Middle frontal gyrus (tissue), 1 donor: Measurements from ENCODE around the gene VSTM2L.
"Not testable (repeated sequence)": the region's sequence is repeated elsewhere in the genome, so short reads cannot be mapped to it uniquely, and the experiment has no call there.

ENCODE experiments used
- DNase-seq: peaks from one replicate; pipeline ENCODE4 v3.0.0-alpha.2; 2015; ENCODE audit warnings: low spot score; ENCODE audit errors: extremely low spot score

VSTM2L gene, protein sequence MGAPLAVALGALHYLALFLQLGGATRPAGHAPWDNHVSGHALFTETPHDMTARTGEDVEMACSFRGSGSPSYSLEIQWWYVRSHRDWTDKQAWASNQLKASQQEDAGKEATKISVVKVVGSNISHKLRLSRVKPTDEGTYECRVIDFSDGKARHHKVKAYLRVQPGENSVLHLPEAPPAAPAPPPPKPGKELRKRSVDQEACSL

DNA sequence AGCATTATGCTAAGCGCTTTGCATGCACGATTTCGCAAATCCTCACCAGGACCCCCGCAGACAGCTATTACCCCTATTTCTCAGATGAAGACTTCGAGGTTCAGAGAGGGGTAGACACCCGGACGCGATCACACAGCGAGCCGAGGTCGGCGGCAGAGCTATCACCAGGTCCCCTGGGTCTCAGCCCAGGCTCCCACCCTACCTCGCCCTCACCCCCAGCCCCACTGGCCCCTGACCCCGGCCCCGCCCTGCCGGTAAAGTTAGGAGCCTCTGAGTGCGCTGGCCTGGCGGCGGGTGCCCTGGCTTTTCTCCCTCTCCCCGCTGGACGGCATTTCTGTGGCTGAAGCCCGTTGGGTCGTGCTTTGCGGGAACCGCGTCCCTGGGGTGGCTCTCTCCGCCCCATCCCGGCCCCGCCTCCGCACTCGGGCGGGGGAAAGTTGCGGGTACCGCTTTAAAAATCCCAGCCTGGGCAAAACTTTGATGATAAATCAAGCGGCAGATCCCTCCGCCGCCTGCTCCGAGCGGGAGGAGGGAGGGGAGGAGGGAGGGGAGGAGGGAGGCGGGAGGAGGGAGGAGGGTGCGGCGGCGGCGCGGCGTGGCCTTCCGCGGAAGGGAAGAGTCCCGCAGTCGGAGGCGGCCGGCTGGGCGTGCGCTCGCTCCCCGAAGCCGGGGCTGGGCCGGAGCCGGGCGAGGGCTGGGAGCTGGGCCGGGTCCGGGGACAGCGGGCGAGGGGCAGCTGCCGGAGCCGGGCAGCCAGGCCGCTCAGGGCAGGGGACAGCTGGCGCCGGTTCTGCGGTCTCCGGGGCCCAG is at the start of gene VSTM2L:
Gene VSTM2L, plus strand, starts transcription at position 624 of the 810 bp plus-strand sequence. CDS start 224 bp downstream, outside the sequence.
- no peak for DNase-seq

DNA sequence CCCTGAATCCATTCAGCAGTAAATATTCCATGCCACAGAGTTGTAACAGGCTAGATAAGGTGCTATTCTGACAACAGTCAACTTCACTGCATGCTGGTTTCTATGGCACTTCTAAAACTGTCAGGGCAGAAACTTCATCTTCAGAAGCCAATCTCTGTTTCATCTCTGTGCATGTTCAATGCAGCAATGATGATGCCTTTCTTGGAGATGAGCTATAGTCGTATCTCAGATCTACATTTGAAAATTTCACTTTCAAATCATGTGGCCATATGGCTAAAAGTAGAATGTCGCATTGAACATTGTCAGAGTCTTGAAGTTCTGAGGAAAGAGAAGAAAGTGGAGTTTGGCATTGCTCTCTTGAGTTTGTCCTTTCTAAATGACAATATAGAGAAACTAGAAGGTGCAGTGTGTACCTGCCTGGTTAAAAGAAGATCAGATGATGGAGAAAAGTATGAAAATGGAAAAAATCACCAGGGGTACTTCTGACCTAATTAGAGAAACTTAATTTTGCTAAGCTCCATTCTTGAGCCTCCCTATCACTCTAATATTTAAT is 49.0 kb upstream of the VSTM2L start:
- no peak for DNase-seq

DNA sequence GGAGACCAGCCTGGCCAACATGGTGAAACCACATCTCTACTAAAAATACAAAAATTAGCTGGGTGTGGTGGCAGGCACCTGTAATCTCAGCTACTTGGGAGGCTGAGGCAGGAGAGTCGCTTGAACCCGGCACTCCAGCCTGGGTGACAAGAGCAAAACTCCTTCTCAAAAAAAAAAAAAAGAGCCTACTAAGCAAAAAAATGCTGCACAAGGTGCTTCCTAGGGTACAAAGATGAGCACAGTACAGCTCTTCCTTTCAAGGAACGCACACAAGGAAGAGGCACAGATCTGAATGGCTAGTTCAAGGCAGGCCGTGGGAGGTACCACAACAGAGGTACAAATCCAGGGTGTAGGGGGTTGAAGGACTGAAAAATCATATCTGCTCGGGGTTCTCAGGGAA is 46.9 kb upstream of the VSTM2L start:
- not testable (repeated sequence) for DNase-seq

DNA sequence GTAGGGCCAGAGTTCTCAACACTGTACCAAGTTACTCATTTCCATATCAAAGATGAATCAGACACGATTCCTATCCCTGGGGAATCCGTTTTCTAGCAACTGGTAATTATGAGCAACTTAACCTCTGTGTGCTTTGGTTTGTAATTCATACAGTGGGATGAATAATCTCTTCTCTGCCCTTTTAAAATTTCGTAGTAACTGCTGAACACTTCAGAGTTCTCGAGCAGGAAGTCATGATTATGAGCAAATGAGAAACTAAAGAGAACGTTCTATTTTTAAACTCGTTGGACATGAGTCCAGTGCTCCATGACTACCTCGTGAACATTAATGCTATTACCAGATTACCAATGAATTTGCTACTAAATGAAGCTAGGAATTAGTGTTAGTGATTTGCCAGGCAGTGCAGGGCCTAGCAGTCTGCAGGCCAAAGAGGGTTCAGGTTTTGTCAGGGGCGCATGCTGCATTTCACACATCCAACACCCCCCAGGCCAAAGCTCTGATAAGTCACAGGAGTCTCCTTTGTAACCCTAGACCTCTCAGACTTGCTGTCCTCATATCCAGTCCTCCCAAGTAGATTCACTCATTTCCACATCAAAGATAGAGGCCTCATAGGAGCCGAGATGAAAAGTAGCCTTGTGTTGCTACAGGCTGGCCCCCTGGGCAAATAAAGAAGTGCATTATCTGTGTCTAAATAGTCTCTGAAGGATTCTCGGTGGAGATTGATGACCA is 45.8 kb upstream of the VSTM2L start:
- DNase-seq, result no peak

DNA sequence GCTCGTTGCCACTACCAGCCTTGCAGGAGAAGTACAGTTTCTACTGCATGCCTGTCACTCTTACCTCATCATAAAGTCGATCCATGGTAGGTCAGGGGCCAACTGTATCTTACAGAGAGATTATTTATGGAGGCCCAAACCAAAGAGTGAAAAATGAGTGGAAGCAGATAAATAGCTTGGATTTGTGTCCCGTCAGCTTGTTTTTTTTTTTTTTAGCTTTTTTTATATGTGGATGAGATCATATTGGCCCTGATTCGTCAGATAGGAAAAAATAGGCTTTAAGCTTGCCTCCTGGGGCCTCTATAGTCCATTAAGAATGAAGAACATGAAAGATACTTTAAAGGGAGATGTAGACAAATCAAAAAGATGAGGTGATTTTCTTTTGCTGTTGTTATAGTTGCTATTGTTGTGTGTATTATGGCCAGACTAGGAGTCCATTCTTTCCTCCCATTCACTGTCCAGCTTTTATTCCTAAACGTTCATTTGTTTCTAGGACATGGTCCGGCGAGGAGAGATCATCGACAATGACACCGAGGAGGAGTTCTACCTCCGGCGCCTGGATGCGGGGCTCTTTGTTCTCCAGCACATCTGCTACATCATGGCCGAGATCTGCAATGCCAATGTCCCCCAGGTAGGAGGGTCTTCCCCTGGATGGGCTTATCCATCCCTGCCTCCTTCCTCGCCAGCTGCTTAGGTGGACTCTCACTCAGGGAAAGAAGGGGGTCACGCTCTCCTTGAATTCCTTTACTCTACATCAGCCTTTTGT is 43.3 kb upstream of the VSTM2L start:
- no peak for DNase-seq

DNA sequence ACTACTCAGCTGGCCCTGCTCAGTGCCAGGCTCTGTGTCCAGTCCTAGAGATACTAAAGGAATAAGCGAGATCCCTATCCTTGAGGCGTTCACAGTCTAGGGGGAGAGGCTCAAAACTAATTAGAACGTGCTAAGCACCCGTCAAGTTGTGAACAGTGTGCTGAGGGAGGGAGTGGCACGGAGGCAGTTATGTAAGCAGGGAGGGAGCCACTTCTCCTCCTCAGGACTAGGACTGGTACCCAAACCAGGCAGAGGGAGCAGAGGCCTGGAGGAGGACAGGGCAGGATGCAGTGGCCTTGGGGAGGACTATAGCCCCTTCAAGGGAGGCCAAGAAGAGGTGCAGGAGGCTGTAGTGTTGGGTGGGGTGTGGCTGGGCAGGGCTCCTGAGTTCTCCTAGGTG is 39.6 kb upstream of the VSTM2L start:
- DNase-seq, result no peak

DNA sequence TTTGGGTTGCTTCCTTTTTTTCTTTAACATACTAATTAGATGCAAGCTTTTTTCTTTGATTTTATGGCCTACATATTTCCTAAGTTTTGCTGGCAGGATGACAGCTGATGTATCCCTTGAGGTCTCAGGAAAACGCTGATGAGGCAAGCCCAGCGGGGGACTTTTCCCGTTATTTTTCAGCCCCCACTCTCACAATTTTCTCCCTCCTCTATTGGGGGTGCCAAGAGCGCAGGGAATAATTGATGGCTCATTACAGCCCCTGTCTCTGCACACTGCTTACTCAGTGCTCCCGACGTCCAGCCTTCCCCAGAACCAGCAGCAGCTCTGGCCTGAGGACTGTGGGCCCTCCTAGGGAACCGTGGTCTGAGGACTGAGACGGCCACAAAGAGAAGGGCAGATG is 38.6 kb upstream of the VSTM2L start:
- no peak for DNase-seq

DNA sequence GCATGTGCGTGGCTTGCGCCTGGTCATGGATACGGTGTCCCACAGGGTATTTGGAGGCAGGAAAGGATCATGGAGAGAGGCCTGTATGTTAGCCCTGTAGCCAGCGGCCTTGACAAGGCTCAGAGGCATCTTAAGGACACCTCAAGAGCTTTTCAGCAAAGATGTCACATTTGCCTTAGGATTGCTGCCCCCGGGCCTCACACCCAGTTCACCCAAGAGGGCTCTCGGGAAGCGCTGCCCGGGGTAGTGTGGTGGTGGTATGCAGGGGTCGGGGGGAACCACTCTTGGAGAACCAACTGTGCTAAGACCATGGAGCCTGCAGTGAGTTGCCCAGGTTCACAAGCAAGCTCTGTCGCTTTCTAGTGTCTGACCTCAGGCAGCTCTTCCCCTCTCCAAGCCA is 36.9 kb upstream of the VSTM2L start:
- DNase-seq, result no peak

DNA sequence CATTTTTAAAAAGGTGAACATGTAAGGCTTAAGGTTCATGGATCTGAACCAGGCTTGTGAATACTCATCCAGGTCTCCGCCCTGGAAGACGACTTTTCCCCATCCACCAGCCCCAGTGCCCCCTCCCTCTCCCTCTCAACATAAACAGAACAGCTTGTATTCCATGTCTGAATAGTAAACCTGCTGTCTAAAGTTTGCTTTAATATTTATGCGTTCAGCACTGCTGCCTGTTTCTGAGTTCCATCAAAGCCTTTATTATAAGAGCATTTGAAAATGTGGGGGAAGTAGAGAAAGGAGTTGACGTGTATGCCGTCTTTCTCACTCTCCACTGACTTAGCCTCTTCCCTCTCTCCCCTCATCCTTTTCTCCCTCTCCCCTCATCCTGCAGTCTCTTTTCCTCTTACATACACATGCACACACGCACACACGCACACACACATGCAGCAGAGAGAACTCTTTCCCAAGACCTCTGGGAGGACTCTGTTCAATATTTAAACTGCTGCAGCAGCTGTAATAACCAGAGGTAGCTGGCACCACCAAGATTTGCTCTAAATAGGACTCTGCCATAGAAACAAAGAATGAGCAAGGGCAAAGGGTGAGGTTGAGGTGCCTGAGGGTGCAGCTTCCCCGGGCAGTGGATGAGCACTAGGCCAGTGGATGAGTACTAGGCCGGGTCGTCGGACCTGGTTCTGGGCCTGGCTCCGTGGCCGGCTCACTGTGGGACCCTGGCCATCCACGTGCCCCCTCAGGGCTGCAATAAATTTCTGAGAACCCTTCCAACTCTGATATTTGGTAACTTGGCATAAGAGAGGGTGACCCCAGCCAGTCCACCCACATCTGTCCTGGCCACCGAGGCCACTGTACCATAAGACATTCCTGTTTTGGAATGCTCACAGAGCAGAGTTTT is 35.4 kb upstream of the VSTM2L start:
- no peak for DNase-seq

DNA sequence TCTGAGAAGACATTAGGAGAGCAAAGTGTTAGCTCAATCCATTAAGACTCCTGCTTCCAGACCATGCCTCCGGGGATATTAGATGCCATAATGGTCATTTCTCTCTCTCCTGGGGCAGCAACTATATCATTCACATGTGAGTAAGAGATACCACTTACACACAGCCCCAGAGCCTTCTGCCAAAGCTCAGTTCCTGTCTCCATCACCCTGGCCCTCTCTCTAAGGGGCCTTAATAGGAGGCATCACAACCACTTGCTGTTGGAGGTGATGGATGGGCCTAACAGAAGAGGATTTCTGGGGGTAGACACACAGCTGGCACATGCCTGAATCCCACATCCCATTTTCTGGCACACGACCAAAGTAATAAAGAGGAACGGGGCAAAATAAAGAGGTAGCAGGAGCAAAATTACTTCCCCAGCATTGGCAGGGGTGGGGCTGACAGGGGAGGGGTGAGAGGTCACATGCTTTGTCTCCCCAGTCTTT is 34.0 kb upstream of the VSTM2L start:
- no peak for DNase-seq

DNA sequence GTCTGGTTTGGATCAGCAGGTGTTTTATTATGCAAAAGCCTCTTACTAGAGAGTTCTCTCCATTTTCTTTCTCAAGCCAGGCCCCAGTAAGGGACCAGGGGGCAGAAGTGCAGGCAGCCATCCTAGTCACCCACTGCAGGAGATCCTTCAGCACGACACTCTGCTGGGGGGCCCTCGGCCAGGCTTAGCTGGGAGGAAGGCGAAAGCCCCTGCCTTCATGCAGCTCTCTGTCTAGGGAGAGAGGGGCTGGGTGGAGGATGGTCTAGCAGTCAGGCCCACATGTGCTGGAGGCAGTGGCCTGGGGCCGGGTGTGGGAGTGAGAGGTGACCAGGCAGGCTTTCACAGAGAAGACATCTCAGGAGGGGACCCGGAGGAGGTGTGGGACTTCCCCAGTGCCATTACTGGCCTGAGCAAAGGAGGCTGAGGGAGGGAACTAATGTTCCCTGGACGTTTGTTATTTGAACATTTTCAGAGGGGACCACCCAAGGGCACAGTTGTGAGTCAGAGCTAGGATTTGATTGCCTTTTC is 33.5 kb upstream of the VSTM2L start:
- DNase-seq, result no peak

DNA sequence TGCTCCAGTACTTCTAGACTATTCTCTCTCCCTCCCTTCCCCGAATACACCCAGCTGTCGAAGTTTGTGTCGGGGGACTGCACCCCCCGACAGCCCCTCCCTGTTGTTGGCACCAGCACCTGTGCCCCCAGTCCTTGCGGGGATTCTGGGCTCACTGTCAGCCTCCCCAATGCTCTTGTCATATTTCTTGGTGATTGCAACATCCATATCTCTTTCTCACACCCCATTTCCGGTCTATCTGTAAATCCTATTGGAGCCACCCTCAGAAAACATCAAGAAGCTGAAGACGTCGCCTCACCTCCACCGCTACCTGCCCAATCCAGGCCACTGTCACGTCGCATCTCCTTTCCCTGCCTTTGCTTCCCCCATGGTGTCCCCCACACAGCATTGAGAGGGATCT is 32.6 kb upstream of the VSTM2L start:
- DNase-seq, result no peak

DNA sequence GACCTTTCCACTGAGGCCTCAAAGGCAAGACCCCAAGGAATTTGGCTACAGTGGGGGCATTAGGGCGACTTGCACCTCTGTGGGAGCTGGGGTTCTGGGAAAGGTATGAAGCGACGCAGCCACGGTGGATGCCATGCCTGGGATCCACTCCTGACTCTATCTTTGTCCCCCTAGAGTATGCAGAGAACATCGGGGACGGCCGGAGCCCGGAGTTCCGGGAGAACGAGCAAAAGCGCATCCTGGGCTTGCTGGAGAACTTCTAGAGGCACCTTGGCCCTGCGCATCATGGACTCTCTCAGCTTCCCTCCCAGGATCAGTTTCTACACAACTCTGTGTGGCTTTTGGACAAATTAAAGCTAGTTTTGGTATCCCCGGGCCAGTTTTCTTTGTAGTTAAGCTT is 31.2 kb upstream of the VSTM2L start:
- no peak for DNase-seq

DNA sequence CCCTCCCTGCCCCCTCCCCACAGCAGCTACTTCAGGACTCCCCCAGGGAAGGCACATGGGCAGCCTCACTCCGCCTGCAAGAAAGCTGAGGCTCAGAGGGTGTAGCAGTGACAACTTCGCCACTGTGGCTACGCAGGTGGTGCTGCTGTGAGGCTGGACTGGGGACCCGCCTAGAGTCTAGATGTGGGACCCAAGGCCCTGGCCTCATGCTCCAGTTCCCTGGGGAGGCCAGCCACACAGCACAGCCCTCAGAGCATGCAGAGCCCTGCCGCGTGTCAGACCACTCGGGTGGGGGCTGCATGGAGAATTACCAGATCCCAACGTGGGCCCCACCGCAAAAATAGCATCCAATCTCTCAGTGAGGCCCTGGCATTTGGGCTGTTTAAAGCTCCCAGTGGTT is 30.8 kb upstream of the VSTM2L start:
- DNase-seq, result no peak

DNA sequence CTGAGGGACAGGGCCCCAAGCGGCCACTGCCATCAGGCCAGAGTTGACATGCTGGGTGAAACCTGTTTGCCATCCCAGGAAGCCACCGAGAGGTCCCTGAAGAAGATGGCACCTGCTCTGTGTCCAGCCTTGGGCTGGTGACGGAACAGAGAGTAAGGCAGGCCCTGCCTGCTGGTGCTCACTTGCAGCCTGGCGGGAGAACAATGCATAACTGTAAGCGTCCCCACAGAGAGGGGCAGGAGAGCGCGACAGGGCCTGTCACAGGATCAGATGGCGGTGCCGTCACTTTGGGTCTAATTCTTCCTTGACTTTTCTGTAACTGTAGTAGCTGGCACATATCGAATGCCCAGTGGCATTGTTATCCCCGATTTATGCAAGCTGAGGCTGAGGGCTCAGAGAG is 29.0 kb upstream of the VSTM2L start:
- DNase-seq, result no peak

DNA sequence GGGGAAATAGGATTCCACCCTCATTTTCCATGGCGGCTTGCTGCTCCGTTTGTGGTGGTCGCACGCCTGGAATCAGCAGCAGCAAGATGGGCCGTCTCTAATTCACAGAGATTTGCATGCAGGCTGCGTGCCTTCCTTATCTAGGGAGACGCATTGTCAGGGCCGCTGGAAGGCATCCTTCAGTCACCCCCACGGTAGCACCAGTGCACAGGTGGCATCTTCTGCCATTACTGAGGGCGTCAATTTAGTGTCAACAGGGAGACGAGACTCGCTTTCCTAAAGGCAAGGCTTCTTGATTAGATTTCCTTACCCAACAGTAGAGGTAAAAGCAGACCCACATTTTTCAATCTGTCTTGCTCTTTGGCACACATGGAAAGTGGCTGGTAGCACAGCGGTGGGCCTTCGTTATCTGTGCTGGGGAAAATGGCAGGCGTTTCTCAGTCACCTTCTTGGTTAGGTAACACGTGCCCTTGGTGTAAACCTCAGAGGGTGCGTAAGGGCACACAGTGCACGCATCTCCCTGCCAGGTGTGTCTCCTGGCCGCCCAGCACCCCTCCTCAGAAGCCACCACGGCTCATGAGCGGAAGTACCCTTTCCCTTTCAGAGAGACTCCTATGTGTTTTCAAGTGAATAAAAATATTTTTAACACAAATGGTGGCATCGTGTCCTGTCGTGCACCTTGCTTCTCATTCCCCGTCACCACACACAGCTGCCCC is 27.3 kb upstream of the VSTM2L start:
- no peak for DNase-seq

DNA sequence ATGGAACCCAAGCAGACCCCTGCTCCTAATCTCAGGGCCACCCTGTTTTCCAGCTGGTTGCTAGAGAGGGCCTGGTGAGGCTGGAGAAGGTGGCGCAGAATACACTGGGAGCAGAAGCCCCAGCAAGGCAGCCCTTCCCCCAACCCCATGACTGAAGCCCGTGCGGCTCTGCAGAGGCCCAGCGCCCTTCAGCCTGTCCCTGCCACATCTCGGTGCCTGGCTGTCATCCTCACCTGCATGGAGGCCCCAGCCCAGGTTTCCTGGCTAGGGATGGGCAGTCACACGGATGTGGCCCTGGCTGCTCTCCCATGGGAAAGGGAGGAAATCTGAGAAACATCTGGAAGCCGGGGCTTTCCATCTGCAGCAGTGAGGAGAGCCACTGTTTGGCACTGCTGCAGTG is 26.1 kb upstream of the VSTM2L start:
- DNase-seq, result no peak

DNA sequence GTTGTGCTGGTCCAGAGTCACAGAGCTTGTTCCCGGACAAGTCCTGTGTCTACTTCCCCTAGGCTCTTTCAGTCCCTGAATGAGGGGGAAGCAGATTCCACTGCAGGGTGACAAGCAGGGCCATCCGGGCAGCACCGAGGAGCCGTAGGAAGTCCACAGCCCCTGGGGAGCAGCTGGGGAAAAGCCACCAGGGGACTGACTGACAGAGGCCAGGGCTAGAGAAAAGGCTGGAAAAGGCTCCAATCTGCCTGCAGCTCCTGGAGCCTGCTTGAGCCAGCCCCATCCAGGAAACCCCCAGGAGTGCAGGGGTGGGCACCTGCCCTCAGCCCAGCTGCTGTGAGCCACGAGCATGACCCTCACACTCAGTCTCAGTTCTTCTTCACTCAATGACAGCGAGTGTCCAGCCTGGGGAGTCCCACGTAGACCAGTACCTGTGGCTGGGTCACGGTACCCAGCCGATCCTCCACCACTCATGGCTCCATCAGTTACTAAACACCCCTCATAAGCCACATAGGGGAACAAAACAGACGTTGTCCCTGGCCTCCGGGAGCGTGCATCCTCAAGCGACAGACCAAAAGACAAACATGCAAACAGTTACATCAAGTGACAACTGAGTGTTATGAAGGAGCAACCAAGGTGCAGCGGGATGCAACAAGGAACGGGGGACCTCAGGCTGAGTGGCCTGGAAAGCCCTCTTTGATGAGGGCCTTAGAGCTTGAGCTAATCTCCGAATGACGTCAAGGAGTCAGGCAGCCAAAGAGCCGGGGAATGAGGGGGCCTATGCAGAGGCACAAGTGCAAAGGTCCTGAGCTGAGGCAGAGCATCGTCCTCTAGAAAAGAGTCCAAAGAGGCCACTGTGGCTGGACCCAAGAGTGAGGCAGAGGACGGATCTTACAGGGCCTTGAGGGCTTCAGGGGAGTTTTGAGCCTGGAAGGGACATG is 24.8 kb upstream of the VSTM2L start:
- DNase-seq, result no peak
